ENCODE measurements around the gene ZNF99.
A peak's percentile ranks its signal among the peaks of the same experiment; 100 is the strongest.
"Not testable (repeated sequence)": the region's sequence is repeated elsewhere in the genome, so short reads cannot be mapped to it uniquely, and the experiment has no call there.

Gene ZNF99

GRCh38 chr19:22783651-22784410, at the start of gene ZNF99:
ZNF99 (minus strand) TSS chr19:22784151; CDS start chr19:22784016, 135 bp downstream.
- peak in 56 of 58 donors; percentile 0 to 85 (median 44) for DNase-seq

GRCh38 chr19:22832031-22832762, 48.2 kb upstream of the ZNF99 start, which contains the start of gene ZNF723:
ZNF723 (plus strand) TSS chr19:22832291; CDS start chr19:22832380, 89 bp downstream.
- DNase-seq, result no peak

GRCh38 chr19:22831211-22831610, 47.3 kb upstream of the ZNF99 start:
- no peak for DNase-seq

- no peak for DNase-seq
Measured at GRCh38 chr19:22814124-22814523, 30.2 kb upstream of the ZNF99 start.

GRCh38 chr19:22807061-22807835, 23.3 kb upstream of the ZNF99 start:
- no peak for DNase-seq

- no peak for DNase-seq
Measured at GRCh38 chr19:22806418-22806817, 22.5 kb upstream of the ZNF99 start.

GRCh38 chr19:22797040-22797439, 13.1 kb upstream of the ZNF99 start:
- no peak for DNase-seq

GRCh38 chr19:22792863-22793262, 8.9 kb upstream of the ZNF99 start:
- not testable (repeated sequence) for DNase-seq

GRCh38 chr19:22735911-22736645, 47.9 kb downstream of the ZNF99 start:
- DNase-seq, result peak in 1 of 58 donors; percentile 4

GRCh38 chr19:22733691-22734090, 50.3 kb downstream of the ZNF99 start:
- no peak for DNase-seq

GRCh38 chr19:22728214-22728613, 55.7 kb downstream of the ZNF99 start:
- not testable (repeated sequence) for DNase-seq

- not testable (repeated sequence) for DNase-seq
Measured at GRCh38 chr19:22721533-22721932, 62.4 kb downstream of the ZNF99 start.

GRCh38 chr19:22708983-22709382, 75.0 kb downstream of the ZNF99 start:
- DNase-seq, result no peak

- not testable (repeated sequence) for DNase-seq
Measured at GRCh38 chr19:22703096-22703495, 80.9 kb downstream of the ZNF99 start.

- DNase-seq, result not testable (repeated sequence)
Measured at GRCh38 chr19:22702661-22703060, 81.3 kb downstream of the ZNF99 start.
